ENCODE measurements around the gene EIF5.
A peak's percentile ranks its signal among the peaks of the same experiment; 100 is the strongest.

EIF5 gene

GRCh38 chr14:103310576-103311095, 23.4 kb upstream of the EIF5 start:
- no peak for DNase-seq

DNA sequence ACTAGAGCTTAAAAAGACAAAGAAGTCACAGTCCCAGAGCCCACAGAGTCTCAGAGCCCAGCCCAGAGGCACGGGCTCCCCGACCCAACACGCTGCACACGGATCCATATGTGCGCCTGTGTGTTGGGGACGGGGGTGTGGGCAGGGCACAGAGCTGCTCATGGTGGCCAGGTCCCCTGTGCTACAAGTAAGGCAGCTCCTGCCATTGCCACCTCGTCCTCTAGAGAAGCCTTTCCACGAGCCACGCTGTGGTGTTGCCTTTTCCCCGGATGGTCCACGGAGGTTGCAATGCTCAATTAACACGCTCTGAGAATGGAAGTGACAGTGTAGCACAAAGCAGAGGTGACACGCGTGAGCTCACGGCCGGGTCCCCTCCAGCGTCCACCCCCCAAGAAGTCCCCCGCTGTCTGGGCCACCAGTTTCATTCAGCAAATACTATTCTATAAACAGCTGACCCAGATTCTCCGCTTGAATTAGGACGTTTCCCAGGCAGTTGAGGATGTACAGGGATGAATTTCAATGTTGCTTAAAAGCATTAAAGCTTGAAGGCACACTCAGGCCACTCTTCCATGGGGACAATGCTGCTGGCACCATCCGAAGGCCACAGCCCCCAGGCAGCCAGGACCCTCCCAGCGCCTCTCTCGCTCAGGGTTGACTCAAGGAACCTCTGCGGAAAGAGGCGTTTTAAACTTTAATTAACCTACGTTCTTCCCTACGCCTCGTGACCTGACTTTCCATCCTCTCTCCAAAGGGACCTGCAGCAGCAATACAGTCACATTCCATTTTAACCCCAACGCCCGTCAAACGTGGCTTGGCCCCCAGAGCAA, 22.7 kb upstream of the EIF5 start:
- no peak for DNase-seq

- DNase-seq = no peak
Observed at GRCh38 chr14:103312006-103312635, 21.9 kb upstream of the EIF5 start.

DNA sequence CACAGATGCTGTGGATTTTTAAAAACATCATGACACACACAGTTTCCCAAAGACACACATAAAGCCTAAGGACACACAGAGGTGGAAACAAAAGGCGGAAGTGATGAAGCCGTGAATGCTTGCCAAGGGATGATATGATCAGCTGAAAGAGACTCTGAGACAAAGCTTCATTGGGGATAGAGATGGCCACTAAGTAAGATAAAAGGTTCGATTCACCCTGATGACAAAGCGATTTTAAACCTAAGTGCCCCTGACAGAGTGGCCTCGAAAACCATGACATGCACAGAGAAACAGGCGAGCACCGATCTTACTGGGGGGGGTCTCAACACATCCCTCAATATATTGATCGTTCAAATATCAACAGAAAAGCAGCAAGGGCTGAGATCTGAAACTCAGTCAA, 20.3 kb upstream of the EIF5 start:
- DNase-seq = no peak

DNA sequence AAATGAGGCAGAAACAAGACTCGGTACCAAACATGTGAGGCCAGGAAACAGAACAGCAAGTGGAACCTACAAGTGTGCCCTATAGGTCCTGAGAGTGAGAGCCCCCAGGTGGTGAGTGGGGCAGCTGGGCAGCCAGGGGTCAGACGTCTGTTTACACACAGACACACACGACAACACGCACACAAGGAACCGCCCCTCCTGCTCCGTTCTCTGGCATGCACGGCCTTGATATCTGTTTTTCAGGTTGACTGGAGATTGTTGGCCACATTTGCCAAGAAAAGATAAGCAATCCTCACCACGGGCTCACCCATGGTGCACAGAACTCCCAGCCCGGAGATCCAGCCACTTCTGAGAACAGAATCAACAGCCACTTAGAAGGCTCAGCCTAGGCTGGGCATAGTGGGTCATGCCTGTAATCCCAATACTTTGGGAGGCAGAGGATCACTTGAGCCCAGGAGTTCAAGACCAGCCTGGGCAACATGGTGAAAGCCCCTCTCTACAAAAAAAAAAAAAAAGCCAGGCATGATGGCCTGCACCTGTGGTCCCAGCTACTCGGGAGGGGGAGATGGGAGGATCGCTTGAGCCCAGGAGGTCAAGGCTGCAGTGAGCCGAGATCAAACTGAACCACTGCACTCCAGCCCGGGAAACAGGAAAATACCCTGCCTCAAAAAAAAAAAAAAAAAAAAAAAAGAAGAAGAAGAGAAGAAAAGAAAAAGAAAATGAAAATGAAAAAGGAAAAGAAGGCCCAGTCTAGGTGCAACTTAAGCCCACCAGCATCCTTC, 19.4 kb upstream of the EIF5 start:
- DNase-seq = no peak

DNA sequence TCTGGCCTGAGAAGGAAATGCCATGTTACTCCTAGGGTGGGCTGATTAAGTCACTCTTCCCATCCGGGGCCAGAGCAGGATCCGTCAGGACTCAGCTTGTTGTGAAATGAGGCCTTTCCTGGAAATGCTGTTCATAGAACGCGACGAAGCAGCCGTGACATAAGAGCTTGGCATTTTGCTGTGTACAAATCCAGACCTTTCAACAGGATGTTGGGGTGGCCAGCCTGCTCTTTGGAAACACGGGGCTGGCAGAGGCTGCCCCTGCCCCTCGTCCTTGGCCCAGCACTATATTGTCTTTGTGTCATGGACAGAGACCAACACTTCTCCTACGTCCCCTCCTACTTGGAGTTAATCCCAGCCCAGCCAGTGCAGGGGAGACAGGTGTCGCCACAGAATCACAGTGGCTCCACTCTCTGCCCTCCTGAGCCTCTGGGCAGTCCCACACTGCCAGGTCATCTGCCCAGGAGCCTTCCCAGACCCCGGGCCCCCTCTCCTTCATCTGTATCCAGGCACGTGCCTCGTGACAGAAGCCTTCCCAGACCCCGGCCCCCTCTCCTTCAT, 18.6 kb upstream of the EIF5 start:
- no peak for DNase-seq

DNA sequence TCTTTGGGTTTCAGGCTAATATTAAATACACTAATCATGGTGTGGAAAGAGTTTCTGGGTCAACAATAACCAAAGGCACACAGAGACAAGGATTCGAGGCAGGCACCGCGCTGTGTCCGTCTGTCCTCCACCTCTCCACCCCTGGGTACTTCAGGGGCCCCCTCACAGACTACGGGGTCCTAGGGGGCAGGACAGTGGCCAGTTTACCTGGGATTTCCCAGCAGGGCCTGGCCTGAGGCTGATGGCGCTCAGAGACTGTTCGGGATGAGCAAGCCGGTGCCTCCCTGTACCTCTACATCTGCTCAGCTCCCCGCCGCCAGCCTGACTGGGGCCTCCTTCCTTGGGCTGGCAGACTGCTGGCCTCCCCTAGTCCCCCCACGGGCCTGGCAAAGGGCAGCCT, 18.1 kb upstream of the EIF5 start:
- DNase-seq = no peak

DNA sequence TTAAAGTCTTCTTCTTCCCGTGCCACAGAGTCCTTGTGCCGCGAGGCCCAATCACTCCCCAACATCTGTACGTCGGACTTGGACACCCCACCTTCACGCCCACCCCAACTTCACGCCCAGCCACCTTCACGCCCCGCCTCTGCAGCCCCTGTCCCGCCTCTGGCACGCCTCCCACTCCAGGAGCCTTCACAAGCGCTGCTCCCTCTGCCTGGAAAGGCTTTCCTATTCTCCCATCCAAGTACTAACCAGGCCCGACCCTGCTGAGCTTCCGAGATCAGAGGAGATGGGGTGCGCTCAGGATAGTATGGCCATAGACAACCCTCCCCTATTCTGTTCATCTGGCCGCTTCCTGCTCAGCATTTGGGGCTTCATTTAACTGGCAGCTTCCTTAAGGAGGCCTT, 17.3 kb upstream of the EIF5 start:
- DNase-seq = no peak

- DNase-seq = no peak
Observed at GRCh38 chr14:103317251-103317650, 16.8 kb upstream of the EIF5 start.

GRCh38 chr14:103317976-103318580, 16.0 kb upstream of the EIF5 start:
- DNase-seq = no peak

DNA sequence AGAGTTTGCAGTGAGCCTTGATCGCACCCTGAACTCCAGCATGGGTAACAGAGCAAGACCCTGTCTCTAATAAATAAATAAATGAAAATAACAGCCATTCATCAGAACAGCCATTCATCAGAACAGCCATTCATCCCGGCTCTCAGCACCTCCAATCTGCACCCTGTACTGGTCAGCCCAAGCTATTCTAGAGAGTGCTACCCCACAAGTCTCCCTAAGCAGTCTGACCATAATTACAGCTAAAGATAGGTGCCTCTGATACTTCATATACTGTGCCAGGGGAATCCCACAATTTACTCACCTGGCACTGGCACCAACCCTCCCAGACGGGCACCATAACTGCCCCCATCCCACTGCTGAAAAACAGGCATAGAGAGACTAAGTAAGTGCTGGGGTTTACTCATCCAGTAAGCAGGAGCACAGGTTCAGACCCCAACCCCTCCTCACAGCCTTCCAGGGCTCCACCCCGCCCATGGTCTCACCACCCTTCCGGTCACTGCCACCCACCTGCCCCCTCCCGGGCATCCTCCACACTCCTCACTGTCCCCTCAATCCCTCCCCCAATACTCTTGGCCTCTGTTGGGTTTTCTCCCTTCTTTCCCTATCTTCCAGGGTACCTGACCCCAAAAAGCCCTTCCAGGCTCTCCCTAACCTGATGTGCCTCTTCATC, 15.2 kb upstream of the EIF5 start:
- no peak for DNase-seq

DNA sequence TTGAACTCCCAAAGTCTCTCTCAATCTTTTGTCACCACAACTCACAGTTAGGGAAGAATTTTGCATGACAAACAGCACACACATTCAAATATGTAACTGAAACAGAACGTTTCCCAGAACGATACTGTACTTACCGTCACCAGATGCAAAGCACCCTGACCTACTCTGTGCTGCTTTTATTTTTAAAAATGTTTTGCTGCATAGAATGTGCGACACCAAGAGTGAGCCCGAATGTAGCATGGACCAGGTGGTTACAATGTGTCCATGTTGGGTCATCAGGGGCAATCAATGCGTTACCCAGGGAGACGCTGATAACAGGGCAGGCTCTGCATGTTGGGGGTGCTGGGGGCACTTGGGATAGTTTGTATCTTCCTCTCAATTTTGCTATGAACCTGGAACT, 14.6 kb upstream of the EIF5 start:
- DNase-seq = no peak

DNA sequence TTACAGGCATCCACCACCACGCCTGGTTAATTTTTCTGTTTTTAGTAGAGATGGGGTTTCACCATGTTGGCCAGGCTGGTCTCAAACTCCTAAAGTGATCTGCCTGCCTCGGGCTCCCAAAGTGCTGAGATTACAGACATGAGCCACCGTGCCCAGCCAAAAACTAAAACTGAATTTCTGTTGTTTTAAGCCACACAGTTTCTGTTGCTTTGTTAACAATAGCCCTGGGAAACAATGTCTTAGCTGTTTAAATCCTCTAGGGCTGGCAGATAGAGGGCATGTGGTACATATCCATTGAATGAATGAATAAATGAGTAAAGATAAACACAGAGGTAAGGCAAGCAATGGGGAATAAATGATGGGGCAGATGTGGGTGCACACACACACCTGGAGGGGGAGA, 8.0 kb upstream of the EIF5 start:
- DNase-seq = no peak

GRCh38 chr14:103328941-103329340, 5.1 kb upstream of the EIF5 start:
- DNase-seq = no peak

DNA sequence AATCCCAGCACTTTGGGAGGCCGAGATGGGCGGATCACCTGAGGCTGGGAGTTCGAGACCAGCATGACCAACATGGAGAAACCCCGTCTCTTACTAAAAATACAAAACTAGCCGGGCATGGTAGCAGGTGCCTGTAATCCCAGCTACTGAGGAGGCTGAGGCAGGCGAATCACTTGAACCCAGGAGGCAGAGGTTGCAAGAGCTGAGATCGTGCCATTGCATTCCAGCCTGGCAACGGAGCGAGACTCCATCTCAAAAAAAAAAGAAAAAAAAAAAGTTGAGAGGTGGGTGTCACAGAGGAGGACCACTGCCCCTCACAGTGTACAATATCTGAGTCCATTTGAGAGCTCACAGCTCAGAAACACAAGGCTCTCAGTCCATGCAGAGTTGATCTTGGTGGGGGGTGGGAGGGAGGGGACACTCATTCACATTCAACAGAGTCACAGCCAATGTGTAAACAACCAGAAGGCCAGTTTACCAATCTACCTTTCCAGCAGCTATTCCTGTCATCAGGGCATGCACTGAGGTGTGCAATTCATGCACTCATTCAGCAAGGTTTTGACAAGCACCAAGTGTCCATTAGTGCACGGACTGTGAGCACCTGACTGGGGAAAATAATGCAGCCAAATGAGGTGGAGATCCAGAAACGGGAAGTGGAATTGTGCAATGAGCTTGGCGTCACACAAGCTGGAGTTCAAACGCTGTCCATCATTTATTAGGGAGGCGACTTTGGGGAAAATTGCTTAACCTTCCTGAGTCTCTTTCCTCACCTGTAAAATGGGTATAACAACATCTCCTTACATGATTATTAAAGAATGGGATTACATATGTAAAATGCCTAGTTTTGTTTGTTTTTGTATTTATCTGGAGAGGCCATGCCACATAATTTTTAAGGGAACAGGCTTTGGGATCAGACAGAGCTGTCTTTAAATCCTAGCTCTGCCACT, 4.4 kb upstream of the EIF5 start:
- DNase-seq = peak; percentile 13

GRCh38 chr14:103330536-103330935, 3.5 kb upstream of the EIF5 start:
- no peak for DNase-seq

DNA sequence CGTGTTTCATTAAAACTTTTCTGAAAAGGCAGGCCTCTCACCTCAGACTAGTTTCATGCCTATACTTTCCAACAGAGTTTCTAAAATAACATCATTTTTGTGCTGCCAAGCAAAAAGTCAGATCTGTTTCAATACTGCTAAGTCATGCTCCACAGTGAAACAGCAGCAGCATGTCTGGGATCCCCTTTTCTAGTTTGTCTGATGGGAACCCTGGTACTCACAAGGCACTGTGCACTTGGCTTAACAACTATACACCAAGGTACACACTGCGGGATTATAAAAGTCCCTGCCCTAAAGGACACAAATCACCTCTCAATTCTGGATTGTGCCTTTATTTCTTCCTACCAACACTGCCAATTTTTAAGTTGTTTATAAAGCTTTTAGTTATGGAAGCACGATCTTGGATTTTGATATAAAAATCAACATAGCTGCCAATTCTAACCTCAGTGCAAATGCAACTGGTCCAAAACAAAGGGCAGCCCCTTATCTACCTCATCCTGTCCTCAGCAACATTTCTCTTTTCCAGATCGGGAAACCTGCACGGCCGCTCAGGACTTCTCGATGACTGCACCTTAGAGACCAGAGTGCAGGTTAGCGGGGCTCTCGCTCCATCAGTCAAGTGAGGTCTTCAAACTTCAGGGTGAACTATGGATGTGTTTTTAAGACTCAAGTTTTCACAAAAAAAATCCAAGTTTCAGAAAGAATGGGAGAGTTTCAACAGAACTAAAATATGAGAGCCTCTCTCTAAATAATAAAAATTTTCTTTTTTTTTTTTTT, 1.7 kb upstream of the EIF5 start:
- DNase-seq = no peak

DNA sequence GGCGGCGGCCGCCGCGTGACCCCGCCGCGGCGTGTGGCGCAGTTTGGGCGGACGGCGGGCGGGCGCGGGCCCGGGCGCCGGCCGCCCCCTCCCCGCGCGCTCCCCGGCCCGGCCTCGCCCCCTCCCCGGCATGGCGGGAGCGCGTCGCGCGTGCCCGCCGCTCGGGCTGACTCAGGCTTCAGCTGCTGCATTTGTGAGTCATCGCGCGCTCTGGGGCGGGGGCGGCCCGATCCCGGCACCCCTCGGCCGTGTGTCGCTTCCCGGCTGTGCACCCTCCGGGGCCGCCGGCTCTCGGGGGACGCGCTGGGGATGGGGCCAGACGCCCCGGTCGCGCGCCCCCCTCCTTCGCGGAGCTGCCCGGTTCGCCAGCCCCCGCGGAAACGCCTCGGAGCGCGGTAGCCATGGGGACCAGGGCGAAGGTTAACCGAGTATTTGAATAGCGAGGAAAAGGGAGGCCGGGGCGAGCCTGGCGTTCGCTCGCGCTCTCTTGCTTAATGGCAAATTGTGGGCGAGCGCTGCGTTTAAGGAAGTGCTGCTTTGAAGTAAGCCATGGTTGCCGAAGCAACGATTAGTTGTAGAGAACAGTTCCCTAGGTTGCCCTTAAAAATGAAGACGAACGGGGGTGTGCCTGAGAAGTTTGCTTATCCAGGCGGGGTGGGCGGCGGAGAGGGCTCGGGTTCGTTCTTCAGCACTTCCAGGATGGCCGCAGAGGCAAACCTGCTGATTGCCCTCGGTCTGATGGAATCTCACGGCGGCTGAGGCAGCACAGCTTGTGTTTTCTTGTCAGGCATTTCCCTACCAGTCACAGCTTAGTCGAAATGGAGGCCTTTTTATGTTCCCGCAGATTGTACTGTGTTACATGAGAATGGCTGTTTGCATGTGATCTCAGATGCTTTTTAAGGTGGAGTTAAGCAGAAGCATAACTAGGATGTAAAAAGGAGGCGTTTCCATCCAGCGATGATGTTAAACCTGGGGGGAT, 896 bp downstream of the EIF5 start:
- peak; percentile 12 for DNase-seq

DNA sequence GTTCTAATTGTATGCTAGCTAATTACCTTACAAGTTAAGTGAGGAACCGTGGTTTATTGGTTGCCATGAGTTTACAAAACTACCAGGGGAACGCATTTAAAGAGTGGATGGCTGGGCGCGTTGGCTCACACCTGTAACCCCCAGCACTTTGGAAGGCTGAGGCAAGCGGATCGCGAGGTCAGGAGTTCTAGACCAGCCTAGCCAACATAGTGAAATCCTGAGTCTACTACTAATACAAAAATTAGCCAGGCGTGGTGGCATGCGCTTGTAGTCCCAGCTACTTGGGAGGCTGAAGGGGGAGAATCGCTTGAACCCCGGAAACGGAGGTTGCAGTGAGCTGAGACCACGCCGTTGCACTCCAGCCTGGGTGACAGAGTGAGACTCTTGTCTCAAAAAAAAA, 2.2 kb downstream of the EIF5 start:
- no peak for DNase-seq
